H1 (cell line): ENCODE data around the gene RABGGTB. TPM values are rescaled to one million over a fixed set of nuclear protein-coding genes. Genes with fewer than 3 reads are reported as not detected.

ENCODE experiments used
- BRCA1 ChIP-seq: IDR thresholded peaks from 2 replicates; pipeline ENCODE4 v1.6.1; 2012; ENCODE audit warnings: low read depth, low read length, improper control_type of control experiment
- CBX8 ChIP-seq: fragments of 300-800, 300-1000 bp; sonication (generic); IDR thresholded peaks from 2 replicates; pipeline ENCODE4 v1.7.1; 2016; ENCODE audit warnings: low read depth, low read length, borderline replicate concordance
- CHD1 ChIP-seq: IDR thresholded peaks from 2 replicates; pipeline ENCODE4 v1.6.1; 2012; ENCODE audit warnings: low read depth, low read length, improper control_type of control experiment
- GTF2F1 ChIP-seq: IDR thresholded peaks from 2 replicates; pipeline ENCODE4 v1.6.1; 2012; ENCODE audit warnings: low read depth, low read length, improper control_type of control experiment, borderline replicate concordance
- SRF ChIP-seq: IDR thresholded peaks from 2 replicates; pipeline ENCODE4 v1.6.1; 2011; ENCODE audit warnings: mild to moderate bottlenecking, low read depth, low read length, moderate library complexity
- TAF1 ChIP-seq: IDR thresholded peaks from 2 replicates; pipeline ENCODE4 v1.6.1; 2011; ENCODE audit warnings: mild to moderate bottlenecking, low read depth, low read length
- TAF7 ChIP-seq: optimal IDR thresholded peaks from 2 replicates; pipeline ENCODE3; 2011; ENCODE audit warnings: low read depth, mild to moderate bottlenecking, inconsistent platforms, low read length, moderate library complexity, borderline replicate concordance
- polyA plus RNA-seq, 7 experiments: library from polyadenylated mRNA; depleted of rRNA in 3 of 7; stranded (reverse) in 5 of 7; unstranded in 2 of 7; fragments of >200 nt in 5 of 7; fragments of 200-250 nt in 2 of 7; gene quantifications; 1 replicate in 5 of 7; 2 replicates in 1 of 7; 4 replicates in 1 of 7; pipeline versions ENCODE4 v1.2.1 to v1.2.3, GENCODE V29; 2011 to 2013; ENCODE audit warnings: missing spikeins in 2 of 7, mixed read lengths in 2 of 7
- total RNA-seq: library from RNA; stranded (reverse); fragmentation: NEBNext Ultra II Directional; extraction: Animal tissue kit (Norgen Biotek cat#: 25700); gene quantifications from 2 replicates; pipeline ENCODE4 v1.2.1, GENCODE V29; 2021
- TF ChIP-seq, protein P1 (sequence below), 3 experiments: IDR thresholded peaks; 1 replicate in 2 of 3; 2 replicates in 1 of 3; pipeline versions ENCODE4 v1.5.1 to v1.6.1; 2011; ENCODE audit warnings: low read length in 3 of 3, mild to moderate bottlenecking in 3 of 3, inconsistent platforms in 2 of 3, low read depth in 1 of 3, moderate library complexity in 1 of 3; ENCODE audit not compliant: insufficient read depth in 1 of 3; ENCODE audit errors: control extremely low read depth in 1 of 3
- TF ChIP-seq, protein P2 (sequence below): fragments of 300-600 bp; sonication (generic); IDR thresholded peaks from 2 replicates; pipeline ENCODE4 v1.7.1; 2012; ENCODE audit warnings: low read length, moderate library complexity, mild to moderate bottlenecking, inconsistent platforms; ENCODE audit not compliant: insufficient replicate concordance

Gene RABGGTB
- total and polyA plus RNA-seq, 2 of the 8 experiments (the other 6 are each of a cell fraction or from before 2014, with no cell fraction given): 70.7 to 124 TPM

DNA sequence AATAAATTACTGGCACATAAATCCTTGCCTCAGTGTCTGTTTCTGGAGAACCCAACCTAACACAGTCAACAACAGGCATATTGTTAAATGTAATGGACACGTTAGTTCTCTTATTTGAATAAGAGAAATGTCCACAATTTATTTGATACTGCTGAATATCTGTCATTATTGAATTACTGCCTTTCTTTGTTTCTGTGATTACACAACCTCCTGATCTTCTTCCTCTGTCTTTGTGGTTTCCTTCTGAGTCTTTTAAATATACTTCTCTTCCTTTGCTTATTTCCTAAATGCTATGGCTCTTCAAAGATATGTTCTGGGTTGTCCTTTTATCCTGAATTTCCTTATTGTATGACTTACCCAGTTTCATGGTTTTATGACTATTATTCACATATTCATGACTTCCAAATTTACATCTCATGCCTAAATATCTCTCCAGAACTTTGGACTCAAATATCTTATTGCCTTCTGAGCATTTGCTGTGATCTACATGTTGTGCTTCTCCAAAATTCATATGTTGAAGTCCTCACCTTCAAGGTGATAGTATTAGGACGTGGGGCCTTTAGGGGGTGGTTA lies 50.6 kb downstream of the RABGGTB start (continued):
- TF ChIP-seq, protein P1, sequence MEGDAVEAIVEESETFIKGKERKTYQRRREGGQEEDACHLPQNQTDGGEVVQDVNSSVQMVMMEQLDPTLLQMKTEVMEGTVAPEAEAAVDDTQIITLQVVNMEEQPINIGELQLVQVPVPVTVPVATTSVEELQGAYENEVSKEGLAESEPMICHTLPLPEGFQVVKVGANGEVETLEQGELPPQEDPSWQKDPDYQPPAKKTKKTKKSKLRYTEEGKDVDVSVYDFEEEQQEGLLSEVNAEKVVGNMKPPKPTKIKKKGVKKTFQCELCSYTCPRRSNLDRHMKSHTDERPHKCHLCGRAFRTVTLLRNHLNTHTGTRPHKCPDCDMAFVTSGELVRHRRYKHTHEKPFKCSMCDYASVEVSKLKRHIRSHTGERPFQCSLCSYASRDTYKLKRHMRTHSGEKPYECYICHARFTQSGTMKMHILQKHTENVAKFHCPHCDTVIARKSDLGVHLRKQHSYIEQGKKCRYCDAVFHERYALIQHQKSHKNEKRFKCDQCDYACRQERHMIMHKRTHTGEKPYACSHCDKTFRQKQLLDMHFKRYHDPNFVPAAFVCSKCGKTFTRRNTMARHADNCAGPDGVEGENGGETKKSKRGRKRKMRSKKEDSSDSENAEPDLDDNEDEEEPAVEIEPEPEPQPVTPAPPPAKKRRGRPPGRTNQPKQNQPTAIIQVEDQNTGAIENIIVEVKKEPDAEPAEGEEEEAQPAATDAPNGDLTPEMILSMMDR (IDR thresholded peaks at IDR 0.05; ENCODE audit: control extremely low read depth in 1 of 3, insufficient read depth in 1 of 3, low read depth in 1 of 3, low read length in 3 of 3): no peak
- no peak for TF ChIP-seq CBX8
- no peak for TF ChIP-seq TAF7
- TF ChIP-seq GTF2F1: no peak
- TF ChIP-seq, protein P2, sequence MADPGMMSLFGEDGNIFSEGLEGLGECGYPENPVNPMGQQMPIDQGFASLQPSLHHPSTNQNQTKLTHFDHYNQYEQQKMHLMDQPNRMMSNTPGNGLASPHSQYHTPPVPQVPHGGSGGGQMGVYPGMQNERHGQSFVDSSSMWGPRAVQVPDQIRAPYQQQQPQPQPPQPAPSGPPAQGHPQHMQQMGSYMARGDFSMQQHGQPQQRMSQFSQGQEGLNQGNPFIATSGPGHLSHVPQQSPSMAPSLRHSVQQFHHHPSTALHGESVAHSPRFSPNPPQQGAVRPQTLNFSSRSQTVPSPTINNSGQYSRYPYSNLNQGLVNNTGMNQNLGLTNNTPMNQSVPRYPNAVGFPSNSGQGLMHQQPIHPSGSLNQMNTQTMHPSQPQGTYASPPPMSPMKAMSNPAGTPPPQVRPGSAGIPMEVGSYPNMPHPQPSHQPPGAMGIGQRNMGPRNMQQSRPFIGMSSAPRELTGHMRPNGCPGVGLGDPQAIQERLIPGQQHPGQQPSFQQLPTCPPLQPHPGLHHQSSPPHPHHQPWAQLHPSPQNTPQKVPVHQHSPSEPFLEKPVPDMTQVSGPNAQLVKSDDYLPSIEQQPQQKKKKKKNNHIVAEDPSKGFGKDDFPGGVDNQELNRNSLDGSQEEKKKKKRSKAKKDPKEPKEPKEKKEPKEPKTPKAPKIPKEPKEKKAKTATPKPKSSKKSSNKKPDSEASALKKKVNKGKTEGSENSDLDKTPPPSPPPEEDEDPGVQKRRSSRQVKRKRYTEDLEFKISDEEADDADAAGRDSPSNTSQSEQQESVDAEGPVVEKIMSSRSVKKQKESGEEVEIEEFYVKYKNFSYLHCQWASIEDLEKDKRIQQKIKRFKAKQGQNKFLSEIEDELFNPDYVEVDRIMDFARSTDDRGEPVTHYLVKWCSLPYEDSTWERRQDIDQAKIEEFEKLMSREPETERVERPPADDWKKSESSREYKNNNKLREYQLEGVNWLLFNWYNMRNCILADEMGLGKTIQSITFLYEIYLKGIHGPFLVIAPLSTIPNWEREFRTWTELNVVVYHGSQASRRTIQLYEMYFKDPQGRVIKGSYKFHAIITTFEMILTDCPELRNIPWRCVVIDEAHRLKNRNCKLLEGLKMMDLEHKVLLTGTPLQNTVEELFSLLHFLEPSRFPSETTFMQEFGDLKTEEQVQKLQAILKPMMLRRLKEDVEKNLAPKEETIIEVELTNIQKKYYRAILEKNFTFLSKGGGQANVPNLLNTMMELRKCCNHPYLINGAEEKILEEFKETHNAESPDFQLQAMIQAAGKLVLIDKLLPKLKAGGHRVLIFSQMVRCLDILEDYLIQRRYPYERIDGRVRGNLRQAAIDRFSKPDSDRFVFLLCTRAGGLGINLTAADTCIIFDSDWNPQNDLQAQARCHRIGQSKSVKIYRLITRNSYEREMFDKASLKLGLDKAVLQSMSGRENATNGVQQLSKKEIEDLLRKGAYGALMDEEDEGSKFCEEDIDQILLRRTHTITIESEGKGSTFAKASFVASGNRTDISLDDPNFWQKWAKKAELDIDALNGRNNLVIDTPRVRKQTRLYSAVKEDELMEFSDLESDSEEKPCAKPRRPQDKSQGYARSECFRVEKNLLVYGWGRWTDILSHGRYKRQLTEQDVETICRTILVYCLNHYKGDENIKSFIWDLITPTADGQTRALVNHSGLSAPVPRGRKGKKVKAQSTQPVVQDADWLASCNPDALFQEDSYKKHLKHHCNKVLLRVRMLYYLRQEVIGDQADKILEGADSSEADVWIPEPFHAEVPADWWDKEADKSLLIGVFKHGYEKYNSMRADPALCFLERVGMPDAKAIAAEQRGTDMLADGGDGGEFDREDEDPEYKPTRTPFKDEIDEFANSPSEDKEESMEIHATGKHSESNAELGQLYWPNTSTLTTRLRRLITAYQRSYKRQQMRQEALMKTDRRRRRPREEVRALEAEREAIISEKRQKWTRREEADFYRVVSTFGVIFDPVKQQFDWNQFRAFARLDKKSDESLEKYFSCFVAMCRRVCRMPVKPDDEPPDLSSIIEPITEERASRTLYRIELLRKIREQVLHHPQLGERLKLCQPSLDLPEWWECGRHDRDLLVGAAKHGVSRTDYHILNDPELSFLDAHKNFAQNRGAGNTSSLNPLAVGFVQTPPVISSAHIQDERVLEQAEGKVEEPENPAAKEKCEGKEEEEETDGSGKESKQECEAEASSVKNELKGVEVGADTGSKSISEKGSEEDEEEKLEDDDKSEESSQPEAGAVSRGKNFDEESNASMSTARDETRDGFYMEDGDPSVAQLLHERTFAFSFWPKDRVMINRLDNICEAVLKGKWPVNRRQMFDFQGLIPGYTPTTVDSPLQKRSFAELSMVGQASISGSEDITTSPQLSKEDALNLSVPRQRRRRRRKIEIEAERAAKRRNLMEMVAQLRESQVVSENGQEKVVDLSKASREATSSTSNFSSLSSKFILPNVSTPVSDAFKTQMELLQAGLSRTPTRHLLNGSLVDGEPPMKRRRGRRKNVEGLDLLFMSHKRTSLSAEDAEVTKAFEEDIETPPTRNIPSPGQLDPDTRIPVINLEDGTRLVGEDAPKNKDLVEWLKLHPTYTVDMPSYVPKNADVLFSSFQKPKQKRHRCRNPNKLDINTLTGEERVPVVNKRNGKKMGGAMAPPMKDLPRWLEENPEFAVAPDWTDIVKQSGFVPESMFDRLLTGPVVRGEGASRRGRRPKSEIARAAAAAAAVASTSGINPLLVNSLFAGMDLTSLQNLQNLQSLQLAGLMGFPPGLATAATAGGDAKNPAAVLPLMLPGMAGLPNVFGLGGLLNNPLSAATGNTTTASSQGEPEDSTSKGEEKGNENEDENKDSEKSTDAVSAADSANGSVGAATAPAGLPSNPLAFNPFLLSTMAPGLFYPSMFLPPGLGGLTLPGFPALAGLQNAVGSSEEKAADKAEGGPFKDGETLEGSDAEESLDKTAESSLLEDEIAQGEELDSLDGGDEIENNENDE: no peak
- TF ChIP-seq BRCA1: no peak
- TF ChIP-seq CHD1: no peak
- TF ChIP-seq TAF1: no peak
- TF ChIP-seq SRF: no peak
- TF ChIP-seq, all 59 proteins: peak for 0
